Stimulated activated CD8-positive, alpha-beta memory T cell treated with anti-CD3 and anti-CD28 coated beads, Interleukin-12 subunit alpha, Interleukin-12 subunit beta, amount 100 ng/mL, for 24 hours (primary cell): ENCODE data around the gene RPS27L.

ENCODE experiments used
- DNase-seq: peaks from one replicate; pipeline ENCODE4 v3.0.0-alpha.2; 2020; ENCODE audit errors: extremely low read depth

RPS27L gene

DNA sequence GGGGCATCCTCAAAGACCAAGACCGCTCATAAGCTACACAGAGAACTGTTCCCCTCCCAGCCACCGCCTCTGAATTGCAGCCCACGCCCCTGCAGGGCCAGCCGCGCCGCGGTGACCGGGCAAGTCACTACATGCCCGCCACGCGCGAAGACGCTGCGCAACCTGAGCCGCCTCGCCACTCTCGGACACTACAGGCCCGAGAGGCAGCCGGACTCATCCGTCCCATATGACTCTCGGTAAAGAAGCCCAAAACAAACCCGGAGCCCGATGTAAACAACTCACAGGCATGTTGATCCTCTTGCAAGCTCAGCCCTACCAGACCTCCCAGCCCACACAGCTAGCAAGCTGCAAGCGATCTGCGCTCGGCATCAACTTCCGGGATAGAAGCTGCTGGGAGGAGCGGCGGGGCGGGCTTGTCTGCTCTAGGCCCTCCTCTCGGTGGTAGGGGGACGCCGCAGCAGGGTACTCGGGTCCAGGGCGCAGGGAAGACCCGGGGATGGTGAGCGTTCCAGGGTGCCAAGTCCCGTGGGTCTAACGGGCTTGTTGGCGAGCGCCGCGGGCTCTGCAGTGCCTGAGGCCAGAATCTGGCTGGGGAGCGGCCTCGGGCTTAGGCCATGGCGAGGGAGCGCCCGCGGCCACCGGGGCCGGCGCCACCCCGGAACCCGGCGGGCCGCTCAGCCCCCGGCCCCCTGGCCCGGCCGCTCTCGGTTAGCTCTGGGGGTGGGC is at the start of gene RPS27L:
RPS27L (minus strand) TSS at position 360 of the 726 bp plus-strand sequence; CDS start at position 288, 72 bp downstream.
- DNase-seq = peak; percentile 73

DNA sequence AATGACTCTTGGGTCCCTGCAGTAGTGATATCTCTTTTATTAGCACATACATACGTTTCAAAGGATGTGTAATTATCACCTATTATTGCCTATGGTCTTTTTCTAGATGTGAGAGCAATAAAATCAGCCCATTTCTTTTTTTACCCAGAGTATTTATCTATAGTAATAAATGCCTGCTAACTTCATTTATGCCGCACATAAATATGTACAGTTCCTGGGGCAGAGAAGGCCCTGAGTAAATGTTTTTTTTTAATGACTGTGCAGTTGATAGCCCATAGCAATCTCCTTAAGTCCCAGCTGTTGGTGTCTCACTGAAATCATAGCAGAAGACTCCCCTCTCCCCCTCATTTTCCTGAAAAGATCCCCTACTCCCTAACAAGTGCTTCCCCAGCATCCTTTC is 48.8 kb upstream of the RPS27L start:
- DNase-seq = no peak

DNA sequence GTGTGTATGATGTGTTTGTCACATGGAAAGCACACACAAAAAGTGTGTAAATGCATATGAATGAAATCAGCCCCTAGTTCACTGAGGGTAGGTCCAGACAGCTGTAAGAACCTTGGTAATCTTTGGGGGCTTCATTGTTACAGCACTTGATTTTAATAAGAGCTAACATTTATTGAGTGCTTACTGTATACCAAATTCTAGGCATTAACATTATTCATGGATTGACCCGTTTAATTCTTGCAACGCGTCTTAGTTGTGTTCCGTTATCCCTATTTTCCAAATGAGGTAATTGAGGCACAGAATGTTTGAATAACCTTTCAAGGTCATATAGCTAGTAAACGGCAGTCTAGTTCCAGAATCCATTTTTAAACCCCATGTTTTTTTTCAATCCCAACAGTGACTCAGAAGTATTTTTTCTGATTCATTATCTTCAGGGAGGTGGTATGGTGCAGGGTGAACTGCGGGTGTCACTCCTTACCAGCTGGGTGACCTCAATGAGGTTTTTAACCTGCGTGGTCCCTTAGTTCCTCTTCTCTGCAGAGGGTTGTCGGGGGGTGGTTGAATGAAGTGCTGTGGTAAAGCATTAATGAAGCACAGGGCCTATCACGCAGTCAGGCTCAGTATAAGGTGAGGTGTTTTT is 46.3 kb upstream of the RPS27L start:
- no peak for DNase-seq

DNA sequence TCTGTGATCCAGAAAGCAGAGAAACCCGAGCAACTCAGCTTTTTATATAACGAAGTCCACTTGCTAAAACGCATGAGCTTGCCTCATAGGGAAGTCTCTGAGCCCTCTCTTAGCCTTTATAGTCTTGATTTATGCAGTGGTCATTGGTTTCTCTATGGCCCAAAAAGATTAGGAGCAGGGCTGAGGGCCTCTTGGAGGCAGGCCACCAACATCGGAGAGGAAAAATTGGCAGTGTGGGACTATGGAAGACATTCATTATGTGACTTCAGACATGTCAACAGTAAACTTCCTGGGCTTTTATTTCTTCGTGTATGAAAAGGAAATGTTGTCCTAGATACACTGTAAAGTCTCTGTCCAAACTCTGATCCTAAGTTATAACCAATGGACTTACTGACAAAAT is 45.6 kb upstream of the RPS27L start:
- DNase-seq = no peak

DNA sequence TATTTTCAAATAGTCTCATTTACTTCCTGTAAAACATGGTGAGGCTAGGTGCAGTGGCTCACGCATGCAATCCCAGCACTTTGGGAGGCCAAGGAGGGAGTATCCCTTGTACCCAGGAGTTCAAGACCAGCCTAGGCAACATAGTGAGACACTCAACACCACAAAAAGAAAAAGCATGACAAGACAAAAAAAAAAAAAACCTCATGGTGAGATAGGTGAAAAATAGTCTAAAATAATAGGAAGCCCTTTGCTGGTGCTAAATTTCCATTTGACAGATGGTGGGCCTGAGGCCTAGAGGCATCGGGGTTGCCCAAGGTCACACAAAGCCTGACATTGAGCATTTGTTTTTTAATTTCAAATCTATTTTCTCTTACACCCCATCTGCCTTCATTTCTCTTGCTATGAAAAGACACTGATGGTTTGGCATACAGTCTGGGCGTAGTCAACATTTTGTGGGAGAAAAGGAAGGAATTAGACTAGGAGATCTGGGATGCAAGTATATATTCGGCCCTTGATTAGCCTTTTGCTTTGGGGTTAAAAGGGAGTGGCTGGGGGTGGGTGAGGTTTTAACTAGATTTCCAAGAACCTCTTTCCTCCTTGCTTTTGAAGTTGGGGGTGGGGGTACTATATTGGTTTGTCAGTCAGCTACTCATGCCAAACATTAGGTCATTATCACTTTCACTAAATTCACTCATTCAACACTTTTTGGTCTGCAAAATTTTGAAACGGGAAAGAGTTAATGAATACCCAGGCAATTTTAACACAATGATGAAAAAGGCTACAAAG is 43.4 kb upstream of the RPS27L start:
- no peak for DNase-seq

DNA sequence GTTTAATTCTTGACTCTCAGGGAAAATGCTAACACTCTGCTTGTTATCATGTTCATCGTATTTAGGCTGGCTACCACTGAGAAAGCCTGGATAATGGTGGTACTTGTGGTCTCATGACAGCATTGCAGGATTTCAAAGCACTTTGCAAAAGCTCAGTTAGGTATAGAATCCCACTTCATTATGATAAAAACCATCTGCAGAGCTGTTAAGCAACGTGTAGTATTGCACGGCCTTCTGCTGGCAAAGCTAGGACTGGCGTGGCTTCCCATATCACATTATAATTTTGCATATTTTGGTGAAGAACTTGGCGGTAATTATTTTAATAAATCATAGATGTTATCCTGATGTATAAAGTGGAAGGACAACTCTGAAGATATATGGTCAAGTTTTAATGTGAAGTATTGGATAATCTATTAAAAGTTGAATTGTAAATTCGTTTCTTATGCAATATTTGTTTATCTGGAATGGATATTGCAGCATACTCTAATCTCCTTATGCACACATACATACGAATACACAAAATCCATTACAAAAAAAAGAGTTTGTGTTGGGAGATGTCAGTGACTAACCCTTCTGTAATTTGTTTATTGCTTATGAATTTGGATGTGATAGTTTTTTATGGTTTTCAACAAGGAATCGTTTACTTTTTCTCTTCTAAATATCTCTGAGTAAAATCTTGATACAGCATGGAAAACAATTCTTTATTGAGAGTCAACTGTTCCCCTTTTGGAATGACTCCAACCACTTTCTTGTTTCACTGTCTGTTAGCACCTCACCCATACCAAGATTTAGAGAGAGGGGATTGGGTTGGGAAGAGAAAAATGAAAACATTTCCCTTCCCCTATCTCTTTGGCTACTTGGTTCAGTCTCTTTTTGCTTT is 41.3 kb upstream of the RPS27L start:
- no peak for DNase-seq

DNA sequence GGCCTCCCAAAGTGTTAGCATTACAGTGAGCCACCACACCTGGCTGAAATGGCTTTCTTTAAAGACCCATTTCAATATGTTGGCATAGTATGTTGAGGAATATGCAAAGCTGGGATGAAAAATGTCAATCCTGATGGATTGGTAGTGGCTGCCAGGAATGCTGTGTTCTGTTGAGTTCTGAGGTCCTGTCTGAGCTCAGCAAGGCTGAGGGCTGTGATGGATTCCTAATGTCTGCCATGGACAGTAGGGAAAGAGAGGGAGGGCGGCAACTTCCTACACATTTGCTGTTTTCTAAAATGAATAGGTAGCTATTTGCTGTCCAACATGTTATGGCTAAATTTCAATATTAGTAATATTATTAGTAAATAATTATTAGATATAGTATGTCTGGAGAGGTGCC is 40.3 kb upstream of the RPS27L start:
- no peak for DNase-seq

DNA sequence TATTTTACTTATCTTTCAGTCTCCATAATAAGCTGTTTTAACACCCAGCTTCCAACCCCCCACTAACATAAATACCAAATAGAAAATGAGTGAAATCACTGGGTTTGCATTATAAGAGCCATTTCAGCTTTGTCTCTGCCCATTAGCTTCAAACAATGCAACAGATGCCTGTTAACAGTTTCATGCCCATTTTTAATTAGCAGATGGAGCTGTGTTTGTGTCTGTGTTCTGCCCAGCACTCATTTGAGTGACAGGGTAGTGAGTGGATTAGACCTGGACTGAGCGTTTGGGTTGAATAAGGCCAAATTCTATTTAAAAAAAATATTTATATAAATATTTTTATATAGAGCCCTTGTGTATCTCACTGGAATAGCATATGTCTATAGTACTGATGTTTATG is 39.6 kb upstream of the RPS27L start:
- no peak for DNase-seq

DNA sequence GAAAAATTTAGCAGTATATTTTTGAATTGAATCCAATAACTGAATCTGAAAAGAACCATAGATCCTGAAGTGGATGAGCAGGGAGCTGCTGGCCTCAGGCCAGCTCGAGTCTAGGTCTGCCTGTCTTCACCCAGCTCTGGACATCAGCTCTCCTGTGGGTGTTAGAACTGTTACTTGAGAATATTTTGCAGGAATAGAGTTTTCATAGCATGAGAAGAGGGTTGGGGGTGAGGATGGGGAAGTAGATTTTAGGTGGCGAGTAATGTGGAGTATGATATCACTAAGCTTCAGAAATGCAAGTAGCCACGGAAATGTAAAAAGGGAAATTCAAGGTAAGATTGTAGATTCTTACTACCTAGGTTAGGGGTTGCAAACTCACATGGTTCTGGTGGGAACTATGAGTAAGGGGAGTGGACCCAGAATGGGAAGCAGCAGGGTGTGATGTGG is 38.3 kb upstream of the RPS27L start:
- no peak for DNase-seq

DNA sequence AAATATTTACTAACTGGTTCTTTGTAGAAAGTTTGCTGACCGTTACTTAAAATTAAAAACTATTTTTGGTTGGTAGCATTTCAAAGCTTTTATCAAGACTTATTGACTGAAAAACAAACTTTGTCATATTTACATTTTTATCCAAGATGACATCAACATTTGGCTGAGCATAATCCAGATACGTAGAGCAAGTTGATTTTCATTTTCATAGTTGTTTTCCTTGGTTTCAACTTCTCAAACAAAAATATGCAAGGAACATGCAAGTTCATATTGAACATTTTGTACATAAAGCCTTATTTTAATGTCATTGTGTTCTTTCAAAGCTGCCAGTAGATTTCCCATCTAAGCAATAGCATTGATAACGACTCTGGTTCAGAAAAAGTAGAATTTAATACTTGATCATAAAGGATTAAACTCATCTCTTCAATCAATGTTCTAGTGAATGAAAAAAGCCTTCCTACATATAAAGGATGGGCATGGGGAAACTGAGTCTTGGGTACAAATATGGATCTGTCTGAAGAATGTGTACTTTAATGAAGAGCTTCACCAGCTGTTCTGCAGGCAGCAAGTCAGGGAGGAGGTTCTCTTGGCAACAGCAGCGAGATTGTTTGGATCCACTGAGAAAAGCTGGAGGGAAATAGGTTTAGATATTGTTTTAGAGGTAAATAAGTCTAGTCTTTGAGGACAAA is 37.7 kb upstream of the RPS27L start:
- no peak for DNase-seq

DNA sequence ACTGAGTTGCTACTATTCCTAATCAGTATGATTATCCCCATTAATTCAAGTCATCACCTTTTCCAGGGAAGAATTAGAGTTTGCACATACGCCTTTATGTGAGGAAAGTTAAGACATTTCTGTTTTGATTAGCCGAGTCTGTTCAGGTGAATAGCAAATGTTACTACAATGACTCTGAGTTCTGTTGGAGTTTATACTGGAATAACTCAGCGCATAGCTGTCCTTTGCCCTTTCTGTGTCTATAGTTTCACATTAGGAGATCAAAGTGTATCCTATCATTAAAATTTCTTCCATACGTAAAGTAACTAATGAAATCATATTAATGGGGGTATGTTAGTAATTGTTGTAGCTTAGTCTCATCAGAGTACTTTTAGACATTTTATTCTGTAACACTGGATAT is 37.0 kb upstream of the RPS27L start:
- no peak for DNase-seq

DNA sequence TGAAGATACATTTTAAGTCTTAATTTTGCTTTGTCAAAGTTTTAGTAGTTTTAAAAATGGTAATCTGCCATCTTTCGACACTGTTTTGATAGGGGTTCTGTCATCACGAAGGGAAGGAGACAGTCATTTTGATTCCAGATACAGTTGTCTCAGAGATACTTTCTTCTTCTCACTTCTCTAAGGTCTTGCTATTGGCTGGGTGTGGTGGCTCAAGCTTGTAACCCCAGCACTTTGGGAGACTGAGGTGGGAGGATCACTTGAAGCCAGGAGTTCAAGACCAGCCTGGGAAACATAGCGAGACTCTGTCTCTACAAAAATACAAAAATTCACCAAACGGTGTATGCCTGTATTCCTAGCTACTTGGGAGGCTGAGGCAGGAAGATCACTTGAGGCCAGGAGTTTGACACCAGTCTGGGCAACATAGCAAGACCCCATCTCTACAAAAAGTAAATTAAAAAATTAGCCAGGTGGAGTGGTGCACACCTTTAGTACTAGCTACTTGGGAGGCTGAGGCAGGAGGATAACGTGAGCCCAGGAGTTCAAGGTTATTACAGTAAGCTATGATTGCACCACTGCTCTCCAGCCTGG is 35.4 kb upstream of the RPS27L start:
- DNase-seq = no peak

DNA sequence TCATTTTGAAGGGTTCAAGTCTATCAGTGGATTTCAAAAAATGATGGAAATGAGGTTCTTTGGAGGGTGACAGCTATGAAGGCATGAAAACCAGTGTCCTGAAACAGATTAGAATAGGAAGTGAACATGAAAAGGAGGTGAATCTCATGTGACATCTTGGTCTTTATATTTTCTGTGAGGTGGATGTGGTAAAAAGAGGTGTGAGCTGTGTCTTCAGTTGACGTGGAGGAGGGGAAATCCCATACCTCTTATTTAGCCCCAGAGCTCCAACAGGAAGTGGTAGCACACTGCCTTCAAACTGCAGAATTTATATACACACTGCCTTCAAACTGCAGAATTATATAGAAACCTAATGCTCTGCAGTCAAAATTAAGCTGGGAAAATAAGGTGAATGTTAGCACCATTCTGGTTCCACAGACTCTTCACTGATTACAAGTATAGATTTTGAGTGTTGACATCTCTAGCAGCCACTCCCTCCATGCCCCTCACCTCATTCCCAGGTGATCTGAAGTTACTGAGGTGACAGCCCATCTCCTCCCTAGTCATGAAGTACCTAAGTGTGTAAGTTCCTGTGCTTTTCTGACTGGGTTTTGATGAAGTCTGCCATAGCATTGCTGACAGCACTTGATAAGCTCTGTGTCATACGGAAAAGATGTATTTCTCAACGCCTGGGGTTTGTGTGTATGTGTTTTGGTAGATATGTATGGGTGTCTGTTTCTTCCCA is 34.8 kb upstream of the RPS27L start:
- no peak for DNase-seq

DNA sequence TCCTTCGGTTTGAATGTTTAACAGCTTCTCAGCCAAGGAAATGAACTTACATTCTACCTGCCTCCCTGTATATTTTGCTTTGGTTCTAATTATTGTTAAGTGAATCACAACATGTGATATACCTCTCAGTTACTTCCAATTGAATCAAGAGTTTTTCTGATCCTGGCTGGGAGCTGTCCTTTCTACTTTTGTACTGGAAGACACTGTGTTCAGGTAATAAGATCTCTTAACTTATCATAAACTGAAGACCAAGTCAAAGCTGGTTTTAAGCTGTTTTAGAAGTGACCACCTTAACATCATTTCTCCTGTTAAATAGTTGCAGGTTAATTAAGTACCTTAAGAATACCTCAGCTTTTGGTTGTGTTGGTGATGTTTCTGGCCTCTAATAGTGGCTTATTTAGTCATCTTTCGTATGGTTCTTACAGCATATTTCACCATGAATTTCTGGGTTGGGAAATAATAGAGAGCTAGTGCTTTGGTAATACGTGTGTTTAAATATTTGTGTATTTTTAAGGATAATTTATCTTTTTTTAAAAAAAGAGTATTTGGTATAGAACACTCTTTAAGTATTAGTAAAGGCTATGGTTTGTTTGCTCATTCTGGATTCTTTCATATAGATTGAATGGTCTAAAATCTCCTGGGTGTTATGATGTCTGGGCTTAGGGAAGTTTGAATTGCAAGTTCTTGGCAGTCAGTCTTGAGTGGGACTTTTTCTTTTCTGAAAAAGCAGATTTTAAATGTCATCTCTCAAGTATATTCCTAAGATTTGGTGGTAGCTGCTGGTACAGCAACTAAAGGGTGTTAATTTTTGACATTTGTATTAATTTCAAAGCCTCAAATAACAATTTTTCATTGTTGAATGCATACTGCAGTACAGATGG is 33.7 kb upstream of the RPS27L start:
- no peak for DNase-seq

DNA sequence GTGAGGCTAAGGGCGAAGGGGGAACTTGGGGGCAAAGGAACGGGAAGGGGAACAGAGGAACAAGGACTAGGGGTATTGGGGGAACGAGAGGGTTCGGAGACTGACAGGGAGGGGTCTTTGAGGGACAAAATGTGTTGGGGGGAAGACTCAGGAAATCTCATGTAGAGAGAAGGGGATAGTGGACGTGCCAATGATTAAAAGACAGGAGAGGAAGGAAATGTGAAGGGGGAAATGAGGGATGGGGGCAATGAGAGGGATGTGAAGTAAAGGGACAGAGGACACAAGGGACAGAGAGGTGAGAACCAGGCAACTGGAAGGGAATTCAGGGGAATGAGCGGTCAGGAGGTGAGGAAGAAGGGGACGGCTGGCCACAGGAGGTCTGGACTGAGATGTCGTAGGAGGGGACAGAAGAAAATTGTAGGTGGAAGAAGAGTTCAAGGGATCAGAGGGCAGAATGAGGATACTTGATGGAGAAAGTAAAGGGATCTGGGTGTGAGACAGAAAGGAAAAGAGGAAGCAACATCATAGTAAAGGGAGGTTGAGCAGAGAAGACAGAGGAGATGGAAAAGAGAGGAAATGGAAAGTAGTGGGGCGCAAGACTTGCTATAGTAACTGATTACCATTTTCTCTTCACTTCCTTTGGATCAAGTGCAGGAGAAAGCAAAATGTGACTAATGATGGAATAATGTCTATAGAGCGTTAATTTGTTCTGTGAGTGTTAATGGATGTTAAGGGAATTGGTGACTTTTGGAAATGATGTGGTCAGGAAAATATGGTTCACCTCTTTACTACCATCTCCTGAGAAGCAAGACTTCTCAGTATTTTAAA is 32.9 kb upstream of the RPS27L start:
- no peak for DNase-seq

DNA sequence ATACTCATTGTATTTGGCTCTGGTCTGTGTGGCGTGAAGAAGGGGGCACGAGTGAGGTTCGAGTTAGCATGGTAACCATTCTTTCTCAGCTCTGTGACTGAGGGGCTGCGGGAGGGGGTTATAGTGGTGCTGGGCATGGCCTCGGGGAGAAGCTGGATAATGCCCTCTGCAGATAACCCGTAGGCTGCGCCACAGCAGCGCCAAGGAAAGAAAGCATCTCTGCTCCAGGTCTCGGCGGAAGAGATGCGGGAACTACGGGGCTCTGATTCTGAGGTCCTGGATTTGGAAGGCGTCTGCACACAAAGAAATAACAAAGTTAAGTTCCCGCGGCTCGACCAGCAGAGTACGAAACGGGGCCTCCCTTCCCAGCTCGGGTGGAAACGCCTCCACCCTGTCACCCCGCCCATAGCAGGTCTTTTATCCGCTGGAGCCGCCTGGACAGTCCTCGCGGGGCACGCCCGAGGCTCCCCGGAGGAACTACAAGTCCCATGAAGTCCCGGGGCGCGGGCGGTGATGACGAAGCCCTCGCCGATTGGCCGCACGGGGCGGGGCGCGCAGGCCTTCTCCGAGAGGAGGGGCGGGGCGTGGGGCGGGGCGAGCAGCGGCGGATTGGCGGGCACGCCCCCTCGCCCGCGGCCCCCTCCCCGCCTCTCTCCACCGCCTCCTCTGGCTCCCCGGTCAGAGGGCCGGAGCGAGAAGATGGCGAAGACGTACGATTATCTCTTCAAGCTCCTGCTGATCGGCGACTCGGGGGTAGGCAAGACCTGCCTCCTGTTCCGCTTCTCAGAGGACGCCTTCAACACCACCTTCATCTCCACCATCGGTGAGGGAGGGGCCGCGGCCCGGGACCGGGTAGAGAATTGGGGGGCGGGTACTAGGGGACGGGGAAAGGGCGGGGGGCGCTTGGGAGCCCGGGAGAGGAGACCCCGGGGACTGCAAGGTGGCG is 31.9 kb upstream of the RPS27L start, which contains the start of gene RAB8B:
RAB8B (plus strand) TSS at position 681 of the 946 bp plus-strand sequence; CDS start at position 700, 19 bp downstream.
- DNase-seq = peak; percentile 98
